ENCODE data around the gene LRIG1. TPM values are rescaled to one million over a fixed set of nuclear protein-coding genes. Genes with fewer than 3 reads are reported as not detected.

Gene LRIG1
- total RNA-seq, 1 donor from 2014 or later, result 169 TPM

GRCh38 chr3:66404197-66404596, 96.6 kb downstream of the LRIG1 start:
- no peak overlapping the region for H3K4me2 ChIP-seq
- Mint-ChIP-seq H3K27ac (peak overlapping the region; percentile 12), H3K4me3 (no peak overlapping the region), H3K9me3 (no peaks in the 10 kb centered on the region), H3K36me3 (peaks cover 19% of the 10 kb centered on the region), H3K27me3 (ENCODE audit: insufficient read depth, low read depth) (peaks cover 4% of the 10 kb centered on the region), H3K4me1 (peaks cover 53% of the 10 kb centered on the region)
- H3K9ac ChIP-seq, result no peak overlapping the region
- peaks cover 5% of the 10 kb centered on the region for H3K36me3 ChIP-seq
- no peak for DNase-seq (ENCODE audit: low spot score)
- peaks cover 24% of the 10 kb centered on the region for H3F3A ChIP-seq (ENCODE audit: low read depth)
- no peak for TF ChIP-seq EZH2phosphoT487 (IDR thresholded peaks at IDR 0.05)
- TF ChIP-seq, protein P1, sequence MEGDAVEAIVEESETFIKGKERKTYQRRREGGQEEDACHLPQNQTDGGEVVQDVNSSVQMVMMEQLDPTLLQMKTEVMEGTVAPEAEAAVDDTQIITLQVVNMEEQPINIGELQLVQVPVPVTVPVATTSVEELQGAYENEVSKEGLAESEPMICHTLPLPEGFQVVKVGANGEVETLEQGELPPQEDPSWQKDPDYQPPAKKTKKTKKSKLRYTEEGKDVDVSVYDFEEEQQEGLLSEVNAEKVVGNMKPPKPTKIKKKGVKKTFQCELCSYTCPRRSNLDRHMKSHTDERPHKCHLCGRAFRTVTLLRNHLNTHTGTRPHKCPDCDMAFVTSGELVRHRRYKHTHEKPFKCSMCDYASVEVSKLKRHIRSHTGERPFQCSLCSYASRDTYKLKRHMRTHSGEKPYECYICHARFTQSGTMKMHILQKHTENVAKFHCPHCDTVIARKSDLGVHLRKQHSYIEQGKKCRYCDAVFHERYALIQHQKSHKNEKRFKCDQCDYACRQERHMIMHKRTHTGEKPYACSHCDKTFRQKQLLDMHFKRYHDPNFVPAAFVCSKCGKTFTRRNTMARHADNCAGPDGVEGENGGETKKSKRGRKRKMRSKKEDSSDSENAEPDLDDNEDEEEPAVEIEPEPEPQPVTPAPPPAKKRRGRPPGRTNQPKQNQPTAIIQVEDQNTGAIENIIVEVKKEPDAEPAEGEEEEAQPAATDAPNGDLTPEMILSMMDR (IDR thresholded peaks at IDR 0.05), result no peak
- TF ChIP-seq EZH2 (IDR thresholded peaks at IDR 0.05), result no peak
- peaks cover 41% of the 10 kb centered on the region for H3K4me1 ChIP-seq
- H4K20me1 ChIP-seq (ENCODE audit: low read depth), result peaks cover 100% of the 10 kb centered on the region
- no peak overlapping the region for H2AFZ ChIP-seq (replicated peaks)
- peaks cover 99% of the 10 kb centered on the region for H3K79me2 ChIP-seq (ENCODE audit: low read depth)
- H3K27me3 ChIP-seq, result no peaks in the 10 kb centered on the region
- H3K27ac ChIP-seq, result peak overlapping the region; percentile 47
- H3K4me3 ChIP-seq, result no peak overlapping the region
- H3K9me3 ChIP-seq (ENCODE audit: low read depth), result no peaks in the 10 kb centered on the region

DNA sequence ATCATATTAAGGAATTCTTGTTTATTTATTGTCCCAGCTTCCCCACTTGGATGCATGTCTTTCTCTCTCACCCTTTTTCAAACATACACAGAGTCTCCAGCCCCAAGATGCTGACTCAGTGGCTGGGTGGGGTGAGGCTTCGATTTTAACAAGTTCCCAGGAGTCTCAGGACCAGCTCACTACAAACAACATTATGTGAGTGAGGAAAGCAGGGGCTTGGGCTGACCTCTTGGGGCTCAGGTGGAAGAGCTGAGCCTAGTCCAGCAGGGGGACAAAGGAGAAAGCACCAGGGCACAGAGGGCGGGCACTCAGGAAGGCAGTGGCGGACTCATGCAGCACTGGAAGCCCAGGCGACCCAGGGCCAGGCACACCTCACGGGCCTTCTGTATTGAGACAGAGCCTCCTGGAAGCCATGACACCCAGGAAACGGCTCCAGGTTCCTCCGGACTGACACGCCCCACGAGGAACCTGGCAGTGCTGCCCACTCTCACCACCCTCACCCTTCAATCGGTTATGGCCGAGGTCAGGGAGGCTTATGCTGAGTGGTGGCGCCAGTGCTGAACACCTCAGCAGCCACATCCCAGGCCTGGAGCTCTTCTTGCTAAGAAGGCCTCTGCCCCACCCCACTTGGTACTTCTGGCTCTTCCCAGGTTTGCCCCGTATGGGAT, 97.4 kb downstream of the LRIG1 start:
- H3K27ac ChIP-seq, result peak overlapping the region; percentile 47
- Mint-ChIP-seq H3K4me3 (no peak overlapping the region), H3K9me3 (no peaks in the 10 kb centered on the region), H3K27ac (no peak overlapping the region), H3K27me3 (ENCODE audit: insufficient read depth, low read depth) (peaks cover 4% of the 10 kb centered on the region), H3K36me3 (peaks cover 20% of the 10 kb centered on the region), H3K4me1 (peaks cover 48% of the 10 kb centered on the region)
- H4K20me1 ChIP-seq (ENCODE audit: low read depth), result peaks cover 100% of the 10 kb centered on the region
- H3K4me2 ChIP-seq, result no peak overlapping the region
- H3K4me3 ChIP-seq, result no peak overlapping the region
- H3K79me2 ChIP-seq (ENCODE audit: low read depth), result peaks cover 100% of the 10 kb centered on the region
- no peak overlapping the region for H3K9ac ChIP-seq
- H3K9me3 ChIP-seq (ENCODE audit: low read depth), result no peaks in the 10 kb centered on the region
- H2AFZ ChIP-seq (replicated peaks), result no peak overlapping the region
- H3K36me3 ChIP-seq, result peaks cover 6% of the 10 kb centered on the region
- TF ChIP-seq EZH2 (IDR thresholded peaks at IDR 0.05), result no peak
- no peak for TF ChIP-seq EZH2phosphoT487 (IDR thresholded peaks at IDR 0.05)
- TF ChIP-seq, protein P1 (IDR thresholded peaks at IDR 0.05), result no peak
- peaks cover 38% of the 10 kb centered on the region for H3K4me1 ChIP-seq
- DNase-seq (ENCODE audit: low spot score), result no peak
- H3K27me3 ChIP-seq, result no peaks in the 10 kb centered on the region
- H3F3A ChIP-seq (ENCODE audit: low read depth), result peaks cover 20% of the 10 kb centered on the region

DNA sequence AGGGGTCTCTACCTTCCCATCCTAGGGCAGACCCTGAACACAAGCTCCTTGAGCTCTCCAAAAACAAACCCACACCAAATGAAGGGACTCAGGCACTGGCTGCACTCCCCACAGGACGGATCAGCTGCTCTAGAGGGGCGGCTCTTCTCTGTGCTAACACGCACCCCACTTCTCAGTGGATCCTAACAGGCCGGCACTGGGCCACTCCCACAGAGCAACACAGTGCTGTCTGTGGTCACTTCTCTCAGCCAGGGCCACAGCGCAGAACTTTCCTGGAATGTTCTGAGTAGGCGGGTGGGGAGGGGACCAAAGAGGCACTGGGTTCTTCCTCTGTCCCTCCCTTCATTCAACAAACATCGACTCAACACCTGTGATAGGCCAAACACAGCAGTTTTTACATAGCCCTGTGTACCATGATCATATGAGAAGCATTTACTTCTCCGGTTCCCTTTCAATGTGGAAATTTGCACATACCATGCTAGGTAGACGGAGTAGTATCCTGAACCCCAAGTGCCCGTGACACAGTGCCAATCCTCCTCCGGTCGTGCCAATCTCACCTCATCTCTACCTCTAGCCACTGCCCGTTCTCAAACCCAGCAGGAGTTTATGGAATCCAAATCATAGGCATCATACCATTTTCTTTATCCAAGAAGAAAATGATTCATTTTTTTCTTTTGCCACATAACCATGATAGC, 98.1 kb downstream of the LRIG1 start:
- H3K4me2 ChIP-seq, result no peak overlapping the region
- peaks cover 46% of the 10 kb centered on the region for H3K4me1 Mint-ChIP-seq
- peaks cover 100% of the 10 kb centered on the region for H4K20me1 ChIP-seq (ENCODE audit: low read depth)
- peaks cover 13% of the 10 kb centered on the region for H3K36me3 ChIP-seq
- peak overlapping the region; percentile 64 for H3K27ac ChIP-seq
- H3K27me3 Mint-ChIP-seq (ENCODE audit: insufficient read depth, low read depth), result peaks cover 4% of the 10 kb centered on the region
- H3K36me3 Mint-ChIP-seq, result peaks cover 24% of the 10 kb centered on the region
- H3K79me2 ChIP-seq (ENCODE audit: low read depth), result peaks cover 100% of the 10 kb centered on the region
- TF ChIP-seq, protein P1 (IDR thresholded peaks at IDR 0.05), result no peak
- TF ChIP-seq EZH2 (IDR thresholded peaks at IDR 0.05), result no peak
- no peak for TF ChIP-seq EZH2phosphoT487 (IDR thresholded peaks at IDR 0.05)
- H3K4me3 Mint-ChIP-seq, result no peak overlapping the region
- DNase-seq (ENCODE audit: low spot score), result no peak
- H3K9ac ChIP-seq, result no peak overlapping the region
- H3K27me3 ChIP-seq, result no peaks in the 10 kb centered on the region
- H3K4me1 ChIP-seq, result peaks cover 38% of the 10 kb centered on the region
- H2AFZ ChIP-seq (replicated peaks), result no peak overlapping the region
- H3K27ac Mint-ChIP-seq, result peak overlapping the region; percentile 67
- no peaks in the 10 kb centered on the region for H3K9me3 ChIP-seq (ENCODE audit: low read depth)
- H3F3A ChIP-seq (ENCODE audit: low read depth), result peaks cover 17% of the 10 kb centered on the region
- H3K9me3 Mint-ChIP-seq, result no peaks in the 10 kb centered on the region
- H3K4me3 ChIP-seq, result no peak overlapping the region

Measured in neural progenitor cell (in vitro differentiated cells).